ENCODE results near the gene LENEP. TPM values are rescaled to one million over a fixed set of nuclear protein-coding genes. Genes with fewer than 3 reads are reported as not detected.

The LENEP gene
- polyA plus RNA-seq, 2 donors = 0.22 TPM; not detected in 1

GRCh38 chr1:155042789-155043188, 49.4 kb downstream of the LENEP start:
- H3K27ac ChIP-seq (ENCODE audit: low read depth in 2 of 2, low read length in 1 of 2) = no peak overlapping the region
- WGBS, 2 donors = 70 to 85% methylated on average over 4 to 5 of the region's 5 CpGs
- no peaks in the 10 kb centered on the region for H3K9me3 ChIP-seq (ENCODE audit: control insufficient read depth in 2 of 2, insufficient read depth in 1 of 2, low read depth in 1 of 2, low read length in 1 of 2)
- H3K4me3 ChIP-seq (ENCODE audit: low read depth in 1 of 2, low read length in 2 of 2) = no peak overlapping the region
- H3K4me1 ChIP-seq (ENCODE audit: control insufficient read depth in 2 of 2, insufficient read depth in 2 of 2, low read length in 1 of 2) = peaks cover 3 to 21% of the 10 kb centered on the region in 2 donors
- no peaks in the 10 kb centered on the region for H3K36me3 ChIP-seq (ENCODE audit: control insufficient read depth in 2 of 2, insufficient read depth in 2 of 2, low read length in 1 of 2)
- H3K27me3 ChIP-seq (ENCODE audit: control insufficient read depth in 1 of 2, insufficient read depth in 2 of 2, low read length in 2 of 2) = no peaks in the 10 kb centered on the region

GRCh38 chr1:155043301-155043702, 49.9 kb downstream of the LENEP start:
- WGBS, 2 donors = 49 to 57% methylated on average over 12 of the region's 12 CpGs
- Histone ChIP-seq H3K36me3 (ENCODE audit: control insufficient read depth in 2 of 2, insufficient read depth in 2 of 2, low read length in 1 of 2) (no peaks in the 10 kb centered on the region), H3K4me1 (ENCODE audit: control insufficient read depth in 2 of 2, insufficient read depth in 2 of 2, low read length in 1 of 2) (peaks cover 3 to 17% of the 10 kb centered on the region in 2 donors), H3K27me3 (ENCODE audit: control insufficient read depth in 1 of 2, insufficient read depth in 2 of 2, low read length in 2 of 2) (no peaks in the 10 kb centered on the region), H3K9me3 (ENCODE audit: control insufficient read depth in 2 of 2, insufficient read depth in 1 of 2, low read depth in 1 of 2, low read length in 1 of 2) (no peaks in the 10 kb centered on the region), H3K27ac (ENCODE audit: low read depth in 2 of 2, low read length in 1 of 2) (no peak overlapping the region), H3K4me3 (ENCODE audit: low read depth in 1 of 2, low read length in 2 of 2) (no peak overlapping the region)

GRCh38 chr1:155043793-155044192, 50.4 kb downstream of the LENEP start:
- Histone ChIP-seq H3K9me3 (ENCODE audit: control insufficient read depth in 2 of 2, insufficient read depth in 1 of 2, low read depth in 1 of 2, low read length in 1 of 2) (no peaks in the 10 kb centered on the region), H3K4me1 (ENCODE audit: control insufficient read depth in 2 of 2, insufficient read depth in 2 of 2, low read length in 1 of 2) (peaks cover 3 to 16% of the 10 kb centered on the region in 2 donors), H3K27me3 (ENCODE audit: control insufficient read depth in 1 of 2, insufficient read depth in 2 of 2, low read length in 2 of 2) (no peaks in the 10 kb centered on the region), H3K4me3 (ENCODE audit: low read depth in 1 of 2, low read length in 2 of 2) (no peak overlapping the region), H3K27ac (ENCODE audit: low read depth in 2 of 2, low read length in 1 of 2) (peak overlapping the region in 1 of 2 donors; percentile 17), H3K36me3 (ENCODE audit: control insufficient read depth in 2 of 2, insufficient read depth in 2 of 2, low read length in 1 of 2) (no peaks in the 10 kb centered on the region)
- WGBS, 2 donors = 60 to 72% methylated on average over 3 of the region's 3 CpGs

Other genes with a start within 250 kb of the LENEP start
- gene KCNN3, start 123.3 kb upstream of the LENEP start, polyA plus RNA-seq = under 1 TPM; 0.12 to 0.14 TPM
- 10 to 100 TPM; 29.4 to 68.9 TPM for gene PMVK, start 56.9 kb upstream of the LENEP start, polyA plus RNA-seq
- gene PBXIP1, start 37.5 kb upstream of the LENEP start, polyA plus RNA-seq = 10 to 100 TPM; 18.3 to 25.7 TPM
- 10 to 100 TPM; 14.3 to 15.8 TPM for gene PYGO2, start 31.8 kb upstream of the LENEP start, polyA plus RNA-seq
- 10 to 100 TPM; 28.8 to 38.8 TPM for gene SHC1, start 22.8 kb upstream of the LENEP start, polyA plus RNA-seq
- 10 to 100 TPM in 1 of 2 donors, 1 to 10 TPM in 1; 8.9 to 74.3 TPM for gene CKS1B, start 18.9 kb upstream of the LENEP start, polyA plus RNA-seq
- 10 to 100 TPM; 27.1 TPM for gene FLAD1, start 10.2 kb upstream of the LENEP start, polyA plus RNA-seq
- gene ZBTB7B, start 9.2 kb downstream of the LENEP start, polyA plus RNA-seq = 10 to 100 TPM; 71.7 to 95.8 TPM
- gene DCST2, start 40.2 kb downstream of the LENEP start, polyA plus RNA-seq = 10 to 100 TPM in 1 of 2 donors, 1 to 10 TPM in 1; 1.7 to 10.1 TPM
- gene DCST1, start 40.2 kb downstream of the LENEP start, polyA plus RNA-seq = under 1 TPM; 0.14 to 0.29 TPM
- 100 to 1,000 TPM; 122 to 222 TPM for gene ADAM15, start 57.7 kb downstream of the LENEP start, polyA plus RNA-seq
- 10 to 100 TPM; 14.7 to 16.2 TPM for gene EFNA4, start 70.2 kb downstream of the LENEP start, polyA plus RNA-seq
- 10 to 100 TPM; 16.3 to 21.7 TPM for gene EFNA3, start 85.3 kb downstream of the LENEP start, polyA plus RNA-seq
- 10 to 100 TPM; 32.9 to 48.1 TPM for gene EFNA1, start 134.3 kb downstream of the LENEP start, polyA plus RNA-seq
- gene SLC50A1, start 142.3 kb downstream of the LENEP start, polyA plus RNA-seq = 10 to 100 TPM; 41.0 to 51.5 TPM
- gene DPM3, start 146.9 kb downstream of the LENEP start, polyA plus RNA-seq = 100 to 1,000 TPM; 103 to 248 TPM
- gene KRTCAP2, start 179.7 kb downstream of the LENEP start, polyA plus RNA-seq = 100 to 1,000 TPM; 161 to 260 TPM
- under 1 TPM; 0.19 to 0.47 TPM for gene TRIM46, start 180.3 kb downstream of the LENEP start, polyA plus RNA-seq
- 10 to 100 TPM; 12.9 to 41.5 TPM for gene THBS3, start 214.3 kb downstream of the LENEP start, polyA plus RNA-seq
- 10 to 100 TPM; 43.6 to 51.4 TPM for gene MTX1, start 215.1 kb downstream of the LENEP start, polyA plus RNA-seq

Data from esophagus (tissue), 2 donors.